Neural cell (in vitro differentiated cells): ENCODE results near the gene TSPEAR. TPM values are rescaled to one million over a fixed set of nuclear protein-coding genes. Genes with fewer than 3 reads are reported as not detected.

Experiments used
- H2AFZ ChIP-seq: fragments of 200-600, 300-800 bp; sonication (generic), shearing (Covaris generic); 2 replicates; pipeline ENCODE4 v1.6.0; 2014; ENCODE audit warnings: low read depth, mild to moderate bottlenecking, antibody characterized with exemption, low read length, moderate library complexity
- H3F3A ChIP-seq: fragments of 200-600 bp; shearing (Covaris generic); 2 replicates; pipeline ENCODE4 v1.6.1; 2016; ENCODE audit warnings: mild to moderate bottlenecking, moderate library complexity, mixed read lengths, antibody characterized with exemption, low read length; ENCODE audit not compliant: insufficient read depth, poor library complexity, severe bottlenecking
- H3K27ac ChIP-seq: fragments of 200-600, 300-800 bp; sonication (generic), shearing (Covaris generic); 2 replicates; pipeline ENCODE4 v1.5.1; 2014; ENCODE audit warnings: mild to moderate bottlenecking, low read length, moderate library complexity
- H3K27me3 ChIP-seq: fragments of 300-800, 200-600 bp; sonication (generic), shearing (Covaris generic); 2 replicates; pipeline ENCODE4 v1.6.0; 2014; ENCODE audit warnings: mild to moderate bottlenecking, low read depth, low read length, moderate library complexity; ENCODE audit not compliant: insufficient read depth
- H3K36me3 ChIP-seq: fragments of 300-800, 200-600 bp; sonication (generic), shearing (Covaris generic); 2 replicates; pipeline ENCODE4 v1.5.1; 2014; ENCODE audit warnings: mild to moderate bottlenecking, antibody characterized with exemption, low read length, moderate library complexity; ENCODE audit not compliant: insufficient read depth
- H3K4me2 ChIP-seq: fragments of 300-800, 200-600 bp; sonication (generic), shearing (Covaris generic); 2 replicates; pipeline ENCODE4 v1.6.0; 2014; ENCODE audit warnings: mild to moderate bottlenecking, low read length
- H3K4me3 ChIP-seq: fragments of 300-800, 200-600 bp; sonication (generic), shearing (Covaris generic); 2 replicates; pipeline ENCODE4 v1.5.1; 2014; ENCODE audit warnings: mild to moderate bottlenecking, low read length, moderate library complexity
- H3K79me2 ChIP-seq: fragments of 200-600 bp; shearing (Covaris generic); replicated peaks from 2 replicates; pipeline ENCODE4 v1.6.0; 2014; ENCODE audit warnings: mild to moderate bottlenecking, low read length, moderate library complexity; ENCODE audit not compliant: insufficient read depth
- H3K9ac ChIP-seq: fragments of 300-800, 200-600 bp; sonication (generic), shearing (Covaris generic); 2 replicates; pipeline ENCODE4 v1.6.1; 2016; ENCODE audit warnings: mild to moderate bottlenecking, low read length, mixed read lengths
- H3K9me2 ChIP-seq: fragments of 200-600 bp; shearing (Covaris generic); 2 replicates; pipeline ENCODE4 v1.6.1; 2016; ENCODE audit warnings: mild to moderate bottlenecking, low read length, mixed read lengths; ENCODE audit not compliant: insufficient read depth
- H3K9me3 ChIP-seq: fragments of 200-600, 300-800 bp; sonication (generic), shearing (Covaris generic); 2 replicates; pipeline ENCODE4 v1.6.1; 2016; ENCODE audit warnings: mild to moderate bottlenecking, mixed run types, low read length, moderate library complexity, mixed read lengths
- H4K20me1 ChIP-seq: fragments of 200-600 bp; shearing (Covaris generic); 2 replicates; pipeline ENCODE4 v1.6.1; 2016; ENCODE audit warnings: mild to moderate bottlenecking, mixed run types; ENCODE audit not compliant: insufficient read depth
- CTCF ChIP-seq: fragments of 450-650 bp; IDR thresholded peaks from 2 replicates; pipeline ENCODE4 v1.5.1; 2014; ENCODE audit warnings: antibody characterized with exemption, mild to moderate bottlenecking, moderate library complexity; ENCODE audit not compliant: poor library complexity, severe bottlenecking
- EP300 ChIP-seq: fragments of 450-650 bp; conservative IDR thresholded peaks from 2 replicates; pipeline ENCODE4 v1.6.1; 2014; ENCODE audit warnings: antibody characterized with exemption, mild to moderate bottlenecking, moderate library complexity; ENCODE audit not compliant: poor library complexity, severe bottlenecking
- EZH2 ChIP-seq: fragments of 200-600, 300-800 bp; shearing (Covaris generic), sonication (generic); IDR thresholded peaks from 2 replicates; pipeline ENCODE4 v1.6.1; 2014; ENCODE audit warnings: antibody characterized with exemption, low read length, borderline replicate concordance, mild to moderate bottlenecking; ENCODE audit not compliant: insufficient read depth, poor library complexity, severe bottlenecking
- MXI1 ChIP-seq: fragments of 450-650 bp; conservative IDR thresholded peaks from 2 replicates; pipeline ENCODE4 v1.6.1; 2014; ENCODE audit warnings: antibody characterized with exemption, mild to moderate bottlenecking; ENCODE audit not compliant: poor library complexity, severe bottlenecking
- POLR2AphosphoS5 ChIP-seq: IDR thresholded peaks from 2 replicates; pipeline ENCODE4 v1.6.1; 2012
- RAD21 ChIP-seq: fragments of 450-650 bp; conservative IDR thresholded peaks from 2 replicates; pipeline ENCODE4 v1.6.1; 2014; ENCODE audit warnings: antibody characterized with exemption, mild to moderate bottlenecking, moderate library complexity
- REST ChIP-seq: IDR thresholded peaks from 2 replicates; pipeline ENCODE4 v1.6.1; 2012; ENCODE audit warnings: borderline replicate concordance
- SMC3 ChIP-seq: fragments of 450-650 bp; conservative IDR thresholded peaks from 2 replicates; pipeline ENCODE4 v1.6.1; 2014; ENCODE audit warnings: antibody characterized with exemption, mild to moderate bottlenecking, moderate library complexity; ENCODE audit not compliant: poor library complexity
- TAF1 ChIP-seq: IDR thresholded peaks from 2 replicates; pipeline ENCODE4 v1.6.1; 2012; ENCODE audit warnings: low read depth
- polyA plus RNA-seq: library from polyadenylated mRNA; depleted of rRNA; stranded (reverse); fragments of >200 nt; gene quantifications from 2 replicates; pipeline ENCODE4 v1.2.3, GENCODE V29; 2014

Gene TSPEAR
- polyA plus RNA-seq, 1 donor from 2014 or later, result 0.19 TPM

GRCh38 chr21:44511219-44511937 is 200.0 kb downstream of the TSPEAR start:
- Histone ChIP-seq H3K9me3 (no peaks in the 10 kb centered on the region), H3K9me2 (no peaks in the 10 kb centered on the region), H3K4me2 (no peak overlapping the region)

GRCh38 chr21:44510508-44511218 is 200.7 kb downstream of the TSPEAR start:
- no peaks in the 10 kb centered on the region for H4K20me1 ChIP-seq
- H3K9ac ChIP-seq, result no peak overlapping the region
- no peak overlapping the region for H3K4me2 ChIP-seq
- TF ChIP-seq REST (no peak), RAD21 (peak; percentile 56), EP300 (no peak), MXI1 (no peak), POLR2AphosphoS5 (no peak), CTCF (peak; percentile 55), EZH2 (no peak), SMC3 (peak; percentile 62), TAF1 (no peak)
- no peak overlapping the region for H3K27ac ChIP-seq
- no peaks in the 10 kb centered on the region for H3K9me2 ChIP-seq
- H3K36me3 ChIP-seq, result no peaks in the 10 kb centered on the region
- H3K4me3 ChIP-seq, result no peak overlapping the region
- no peak overlapping the region for H2AFZ ChIP-seq
- H3K79me2 ChIP-seq, result no peaks in the 10 kb centered on the region
- no peaks in the 10 kb centered on the region for H3F3A ChIP-seq
- H3K27me3 ChIP-seq, result no peaks in the 10 kb centered on the region
- H3K9me3 ChIP-seq, result no peaks in the 10 kb centered on the region

More at GRCh38 chr21:44511219-44511937, 200.0 kb downstream of the TSPEAR start:
- H3K79me2 ChIP-seq, result no peaks in the 10 kb centered on the region
- H2AFZ ChIP-seq, result no peak overlapping the region
- H3K4me3 ChIP-seq, result no peak overlapping the region
- H3F3A ChIP-seq, result no peaks in the 10 kb centered on the region
- H3K27ac ChIP-seq, result no peak overlapping the region
- H3K36me3 ChIP-seq, result no peaks in the 10 kb centered on the region
- H3K9ac ChIP-seq, result no peak overlapping the region
- no peaks in the 10 kb centered on the region for H3K27me3 ChIP-seq
- H4K20me1 ChIP-seq, result no peaks in the 10 kb centered on the region
- TF ChIP-seq TAF1 (no peak), SMC3 (no peak)
